Measurements from ENCODE around the gene FTO.
"Not testable (repeated sequence)": the region's sequence is repeated elsewhere in the genome, so short reads cannot be mapped to it uniquely, and the experiment has no call there.

Gene FTO

DNA sequence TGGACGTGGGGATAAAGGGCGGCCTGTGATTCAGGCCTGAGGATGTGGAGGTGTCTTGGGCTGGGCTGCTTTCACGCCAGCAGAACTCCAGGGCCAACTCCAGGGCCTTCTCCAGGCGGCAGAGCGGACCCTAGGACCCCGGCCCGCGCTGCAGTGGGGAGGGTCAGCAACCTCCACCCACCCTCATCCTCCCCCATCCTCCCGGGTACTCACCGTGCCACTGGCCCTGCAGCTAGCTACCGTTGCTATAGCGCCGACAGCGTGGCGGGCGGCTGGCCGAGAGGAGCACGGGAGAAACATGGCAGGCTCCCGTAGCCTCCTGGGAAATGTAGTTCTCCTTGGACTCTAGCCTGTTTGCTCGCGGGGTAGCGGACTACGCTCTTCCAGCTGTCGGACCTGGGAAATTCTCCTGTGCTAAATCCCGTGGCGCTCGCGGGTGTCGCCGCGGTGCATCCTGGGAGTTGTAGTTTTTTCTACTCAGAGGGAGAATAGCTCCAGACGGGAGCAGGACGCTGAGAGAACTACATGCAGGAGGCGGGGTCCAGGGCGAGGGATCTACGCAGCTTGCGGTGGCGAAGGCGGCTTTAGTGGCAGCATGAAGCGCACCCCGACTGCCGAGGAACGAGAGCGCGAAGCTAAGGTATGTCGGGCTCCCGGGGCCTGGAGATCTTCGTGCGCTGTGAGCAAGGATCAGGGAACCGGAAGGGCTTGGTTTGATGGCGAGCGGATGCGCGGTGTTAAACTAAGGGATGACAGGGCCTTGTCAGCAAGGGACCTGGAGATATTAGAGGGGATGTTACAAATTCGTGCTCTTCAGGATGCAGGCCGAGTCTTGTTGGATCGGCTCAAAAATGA, at the start of gene FTO, which contains the start of gene RPGRIP1L:
TSS of gene FTO (plus strand) at position 567 of the 855 bp plus-strand sequence.
TSS of gene RPGRIP1L (minus strand) at position 270 of the 855 bp plus-strand sequence. CDS start 3,136 bp downstream, outside the sequence.
- Mint-ChIP-seq H3K27me3 (no peaks in the 10 kb centered on the region), H3K4me1 (peaks cover 35% of the 10 kb centered on the region), H3K27ac (peak within 1 kb of the TSS; percentile 96 to 98), H3K9me3 (no peaks in the 10 kb centered on the region), H3K4me3 (peak within 1 kb of the TSS; percentile 99 to 100)
- DNase-seq (peak; percentile 95 to 98), ATAC-seq (peak; percentile 98)

DNA sequence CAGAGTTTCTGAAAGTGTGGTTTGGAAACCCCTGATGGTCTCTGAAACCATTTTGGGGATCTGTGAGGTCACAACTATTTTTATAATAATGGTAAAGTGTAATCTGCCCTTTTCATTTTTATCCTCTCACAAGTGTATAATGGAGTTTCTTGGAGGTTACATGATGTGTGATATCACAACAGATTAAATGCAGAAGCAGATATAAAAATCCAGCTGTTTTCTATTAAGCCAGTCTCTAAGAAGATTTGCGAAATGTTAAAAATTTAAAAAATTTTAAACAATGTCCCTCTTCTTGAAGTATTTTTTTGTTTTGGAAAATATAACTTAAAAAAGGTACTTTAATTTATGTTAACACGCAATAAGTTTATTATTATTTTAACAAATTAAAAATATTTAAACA, 49.0 kb upstream of the FTO start:
- no peaks in the 10 kb centered on the region for H3K9me3 Mint-ChIP-seq
- no peak for ATAC-seq
- DNase-seq: no peak
- no peak overlapping the region for H3K4me3 Mint-ChIP-seq
- no peaks in the 10 kb centered on the region for H3K4me1 Mint-ChIP-seq
- H3K27me3 Mint-ChIP-seq: no peaks in the 10 kb centered on the region
- H3K27ac Mint-ChIP-seq: no peak overlapping the region

DNA sequence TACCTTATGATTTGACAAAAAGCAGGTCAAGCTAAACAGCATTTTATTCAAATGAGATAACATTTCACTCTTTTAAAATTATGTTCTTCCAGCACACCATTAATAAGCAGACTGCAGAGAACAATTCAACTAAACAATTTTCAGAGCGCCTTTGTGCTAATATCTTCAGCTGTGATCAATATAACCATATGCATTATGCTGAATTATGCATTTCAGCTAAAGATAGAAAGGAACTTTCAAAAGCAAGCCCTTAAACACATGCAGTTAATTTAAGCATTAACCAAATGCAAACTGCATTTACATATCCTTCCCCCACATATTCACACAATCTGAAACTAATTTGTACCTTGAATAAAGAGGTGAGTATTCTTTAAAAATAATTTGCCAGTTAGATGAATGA, 41.9 kb upstream of the FTO start:
- Mint-ChIP-seq H3K9me3 (no peaks in the 10 kb centered on the region), H3K4me3 (no peak overlapping the region), H3K4me1 (no peaks in the 10 kb centered on the region), H3K27me3 (no peaks in the 10 kb centered on the region), H3K27ac (no peak overlapping the region)
- DNase-seq: no peak
- ATAC-seq: no peak

DNA sequence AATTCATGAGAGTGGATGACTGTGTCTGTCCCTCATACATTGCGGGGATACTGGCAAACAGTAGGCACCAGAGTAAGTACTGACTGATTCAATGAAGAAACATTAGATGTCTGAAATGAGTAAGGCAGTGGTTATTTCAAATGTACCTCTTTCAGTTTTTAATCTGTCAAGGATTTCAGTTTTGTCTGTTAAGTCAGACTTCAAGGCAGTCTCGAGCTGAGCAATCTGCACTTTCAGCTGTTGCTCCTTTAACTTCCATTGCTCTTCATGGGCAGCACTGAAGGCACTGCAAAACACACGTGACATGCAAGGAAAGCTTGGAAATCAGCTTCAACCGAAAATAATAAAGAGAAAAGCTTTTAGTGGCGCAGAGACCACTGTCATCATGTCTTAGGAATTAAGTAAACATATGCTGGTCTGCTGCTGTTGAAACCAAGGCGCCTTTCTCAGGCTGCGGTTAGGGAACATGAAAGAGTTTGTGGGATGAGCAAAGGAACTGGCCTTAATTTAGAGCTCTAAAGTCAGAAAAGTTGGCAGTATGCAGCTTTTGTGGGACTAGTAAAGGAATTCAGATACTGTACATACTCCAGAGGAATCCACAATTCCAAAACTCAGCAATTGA, 39.1 kb upstream of the FTO start:
- H3K27me3 Mint-ChIP-seq: no peaks in the 10 kb centered on the region
- H3K4me1 Mint-ChIP-seq: no peaks in the 10 kb centered on the region
- peak in 1 of 2 donors; percentile 9 for DNase-seq
- H3K9me3 Mint-ChIP-seq: no peaks in the 10 kb centered on the region
- no peak overlapping the region for H3K27ac Mint-ChIP-seq
- peak; percentile 89 for ATAC-seq
- H3K4me3 Mint-ChIP-seq: no peak overlapping the region

DNA sequence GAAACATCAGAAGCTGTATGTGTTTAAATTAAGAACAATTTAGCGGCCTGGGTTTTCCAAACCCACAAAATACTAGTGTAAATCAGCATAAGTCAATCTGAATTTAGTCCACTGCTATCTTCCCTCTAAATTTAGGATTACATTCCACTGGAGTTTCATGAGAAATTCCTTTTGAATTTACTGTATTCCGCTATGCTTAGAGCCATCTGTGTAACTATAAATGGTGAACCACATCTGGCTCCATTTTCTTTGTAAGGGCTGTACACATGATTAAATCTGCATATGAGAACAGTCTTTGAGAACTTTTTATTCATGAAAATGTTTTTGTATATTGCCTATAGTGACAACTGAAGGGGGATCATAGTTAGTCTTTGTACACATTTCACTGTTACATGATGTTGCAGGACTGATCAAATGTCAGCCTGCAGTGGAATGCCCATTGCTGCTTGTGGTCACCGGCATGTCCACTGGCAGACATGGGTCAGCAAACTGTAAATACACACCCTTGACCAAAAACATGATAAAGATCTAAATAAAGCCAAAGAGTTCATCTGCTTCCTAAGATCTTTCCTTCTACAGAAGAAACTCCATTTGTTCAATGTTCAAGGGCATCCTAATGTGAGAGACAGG, 37.1 kb upstream of the FTO start:
- ATAC-seq (no peak), DNase-seq (no peak)
- Mint-ChIP-seq H3K9me3 (no peaks in the 10 kb centered on the region), H3K4me1 (no peaks in the 10 kb centered on the region), H3K27ac (no peak overlapping the region), H3K27me3 (no peaks in the 10 kb centered on the region), H3K4me3 (no peak overlapping the region)

DNA sequence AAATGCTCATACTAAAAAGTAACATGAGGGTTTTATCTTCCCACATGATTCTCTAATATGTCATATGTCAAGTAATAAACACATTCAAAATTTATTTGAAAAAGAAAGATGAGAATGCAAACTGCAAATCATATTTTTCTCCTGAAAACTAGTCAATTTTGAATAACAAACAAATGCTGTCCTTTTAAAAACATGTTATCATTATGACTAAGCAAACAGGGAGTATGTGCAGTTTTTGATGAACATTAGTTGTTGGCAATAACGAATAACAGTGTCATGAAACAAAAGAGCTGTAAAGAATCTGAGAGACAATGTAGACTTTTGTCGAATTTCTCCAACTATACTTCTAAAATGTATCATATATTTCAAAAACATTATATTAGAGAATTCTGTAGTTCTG, 35.1 kb upstream of the FTO start:
- no peaks in the 10 kb centered on the region for H3K27me3 Mint-ChIP-seq
- no peaks in the 10 kb centered on the region for H3K9me3 Mint-ChIP-seq
- no peak for ATAC-seq
- no peaks in the 10 kb centered on the region for H3K4me1 Mint-ChIP-seq
- H3K4me3 Mint-ChIP-seq: no peak overlapping the region
- DNase-seq: no peak
- H3K27ac Mint-ChIP-seq: no peak overlapping the region

DNA sequence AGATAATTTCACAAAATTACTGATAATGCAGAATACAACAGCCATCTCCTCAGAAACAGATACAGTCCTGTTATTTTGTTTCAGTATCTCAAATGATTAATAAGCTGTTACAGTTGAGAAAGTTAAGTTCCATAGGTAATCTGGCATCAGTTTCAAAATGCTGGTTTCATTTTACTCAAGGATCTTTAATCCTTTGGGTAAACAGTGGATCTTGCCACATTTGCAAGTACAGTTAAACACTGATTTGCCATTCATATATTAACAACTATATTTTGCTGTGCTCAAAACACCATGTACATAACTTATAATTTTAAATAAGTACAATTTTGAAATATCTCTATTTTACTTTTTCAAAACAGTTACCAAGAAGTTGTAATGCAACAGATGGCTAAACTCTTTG, 31.5 kb upstream of the FTO start:
- no peaks in the 10 kb centered on the region for H3K27me3 Mint-ChIP-seq
- no peaks in the 10 kb centered on the region for H3K9me3 Mint-ChIP-seq
- H3K4me3 Mint-ChIP-seq: no peak overlapping the region
- no peaks in the 10 kb centered on the region for H3K4me1 Mint-ChIP-seq
- DNase-seq: no peak
- ATAC-seq: no peak
- no peak overlapping the region for H3K27ac Mint-ChIP-seq

DNA sequence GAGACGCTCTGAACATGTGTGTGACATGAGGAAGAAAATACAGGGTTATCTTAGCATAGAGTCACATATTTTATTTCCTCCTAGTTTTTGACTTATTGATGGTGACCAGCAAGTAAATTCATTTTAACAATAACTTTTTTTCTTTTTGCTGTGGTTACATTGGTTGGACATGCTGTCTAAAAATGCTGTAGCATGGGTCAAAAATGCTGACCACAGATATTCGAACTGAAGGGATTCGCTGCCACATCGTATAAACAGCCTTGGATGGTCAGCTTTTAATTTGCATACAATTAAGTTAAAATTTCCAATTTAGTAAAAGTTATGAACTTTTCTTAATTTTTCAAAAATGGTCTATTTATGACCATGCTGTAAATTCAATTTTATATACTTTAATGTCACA, 30.8 kb upstream of the FTO start:
- Mint-ChIP-seq H3K9me3 (no peaks in the 10 kb centered on the region), H3K4me3 (no peak overlapping the region), H3K4me1 (no peaks in the 10 kb centered on the region), H3K27me3 (no peaks in the 10 kb centered on the region), H3K27ac (no peak overlapping the region)
- no peak for ATAC-seq
- DNase-seq: no peak

DNA sequence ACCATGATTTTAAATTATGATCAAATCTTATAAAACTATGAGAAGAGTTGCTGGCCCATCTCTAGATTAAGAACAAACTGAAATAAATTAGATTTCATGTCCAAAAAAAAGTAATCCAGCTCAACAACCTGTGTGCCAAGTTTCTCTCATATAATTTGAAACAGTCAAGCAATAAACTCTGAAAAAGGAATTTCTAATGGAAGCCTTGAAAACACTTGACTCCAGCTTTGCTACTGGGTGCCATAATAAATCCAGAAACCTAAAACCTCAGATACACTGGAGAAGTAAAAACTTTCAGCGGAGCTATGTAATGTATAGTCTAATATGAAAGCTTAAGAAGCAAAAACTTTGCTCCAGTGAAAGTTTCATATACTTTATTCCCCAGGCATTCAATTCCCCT, 25.8 kb upstream of the FTO start:
- ATAC-seq: no peak
- Mint-ChIP-seq H3K4me3 (no peak overlapping the region), H3K27ac (no peak overlapping the region), H3K4me1 (no peaks in the 10 kb centered on the region), H3K9me3 (no peaks in the 10 kb centered on the region), H3K27me3 (no peaks in the 10 kb centered on the region)
- no peak for DNase-seq

DNA sequence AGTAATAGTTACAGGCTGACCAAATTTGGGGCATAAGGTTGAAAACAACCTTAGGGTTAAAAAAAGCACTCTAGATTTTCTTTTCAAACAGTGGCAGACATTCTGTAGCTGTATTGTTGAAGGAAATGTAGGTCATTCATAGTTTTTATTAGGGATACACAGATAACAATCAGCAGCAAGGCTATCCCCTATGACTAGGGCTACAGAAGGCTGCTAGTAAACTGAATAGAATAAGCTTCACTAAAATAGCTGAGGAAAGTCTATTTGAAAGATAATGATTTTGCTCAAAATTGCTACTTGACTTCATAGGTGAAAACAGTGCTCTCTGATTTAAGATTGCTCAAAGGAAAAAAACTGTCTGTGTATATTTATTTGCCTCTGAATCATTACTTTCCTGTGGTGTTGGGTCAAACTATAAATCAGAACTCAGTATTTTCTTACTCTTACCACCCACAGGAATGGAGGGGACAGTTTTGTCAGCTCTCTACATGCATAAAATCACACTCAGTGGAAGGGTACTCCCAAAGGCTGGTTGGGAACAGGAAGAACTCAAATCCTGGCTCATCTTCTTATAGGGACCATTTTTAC, 25.1 kb upstream of the FTO start:
- no peak for DNase-seq
- ATAC-seq: peak; percentile 33
- Mint-ChIP-seq H3K27ac (no peak overlapping the region), H3K27me3 (no peaks in the 10 kb centered on the region), H3K4me1 (no peaks in the 10 kb centered on the region), H3K9me3 (no peaks in the 10 kb centered on the region), H3K4me3 (no peak overlapping the region)

DNA sequence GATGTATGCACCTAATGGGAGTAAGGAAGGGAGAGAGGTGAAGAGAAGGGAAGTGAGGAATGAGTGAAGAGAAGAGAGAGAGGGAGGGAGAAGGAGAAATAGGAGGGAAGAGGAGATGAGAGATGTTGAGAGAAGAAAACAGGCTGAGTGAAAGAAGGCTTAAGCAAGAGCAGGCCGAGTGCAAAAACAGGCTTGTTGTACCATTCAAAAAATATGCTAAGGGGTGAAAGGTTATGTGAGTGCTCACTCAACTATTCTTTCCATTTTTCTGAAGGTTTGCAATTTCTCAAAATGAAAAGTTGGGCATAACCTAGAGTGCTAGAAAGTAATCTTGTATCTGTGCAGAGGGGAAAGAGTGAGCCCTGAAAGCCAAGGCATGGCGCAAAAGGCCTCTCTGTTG, 23.2 kb upstream of the FTO start:
- DNase-seq (no peak), ATAC-seq (no peak)
- peak overlapping the region in 1 of 2 donors; percentile 0 for H3K27ac Mint-ChIP-seq
- H3K27me3 Mint-ChIP-seq: no peaks in the 10 kb centered on the region
- no peaks in the 10 kb centered on the region for H3K9me3 Mint-ChIP-seq
- H3K4me3 Mint-ChIP-seq: no peak overlapping the region
- H3K4me1 Mint-ChIP-seq: no peaks in the 10 kb centered on the region

DNA sequence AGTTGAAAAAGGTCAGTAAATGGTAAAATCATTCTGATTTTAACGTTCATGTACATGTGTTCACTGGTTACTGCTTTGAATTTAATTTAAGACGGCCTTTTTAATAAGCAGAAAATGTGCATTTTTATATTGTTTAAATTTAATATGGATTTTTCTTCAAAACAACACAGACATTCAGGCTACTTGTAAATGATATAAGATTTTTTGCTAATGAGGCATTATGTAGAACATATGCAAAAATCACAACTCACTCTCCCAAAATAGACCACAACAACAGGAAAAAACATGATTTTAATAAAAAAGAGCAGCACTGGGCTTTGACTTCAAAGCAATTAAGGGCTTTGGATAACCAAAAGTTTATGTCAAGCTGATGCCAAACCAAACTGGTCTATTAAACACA, 22.6 kb upstream of the FTO start:
- ATAC-seq (no peak), DNase-seq (no peak)
- Mint-ChIP-seq H3K4me1 (no peaks in the 10 kb centered on the region), H3K27ac (no peak overlapping the region), H3K27me3 (no peaks in the 10 kb centered on the region), H3K4me3 (no peak overlapping the region), H3K9me3 (no peaks in the 10 kb centered on the region)

DNA sequence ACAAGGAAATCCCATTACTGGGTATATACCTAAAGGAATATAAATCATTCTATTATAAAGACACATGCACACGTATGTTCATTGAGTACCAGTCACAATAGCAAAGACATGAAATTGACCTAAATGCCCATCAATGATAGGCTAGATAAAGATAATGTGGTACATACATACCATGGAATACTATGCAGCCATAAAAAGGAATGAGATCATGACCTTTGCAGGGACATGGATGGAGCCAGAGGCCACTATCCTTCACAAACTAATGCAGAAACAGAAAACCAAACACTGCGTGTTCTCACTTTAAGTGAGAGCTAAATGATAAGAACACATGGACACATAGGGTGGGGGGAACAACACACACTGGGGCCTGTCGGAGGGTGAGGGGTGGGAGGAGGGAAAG, 18.6 kb upstream of the FTO start:
- ATAC-seq, H3K27me3 Mint-ChIP-seq, DNase-seq, H3K9me3 Mint-ChIP-seq, H3K4me1 Mint-ChIP-seq, H3K4me3 Mint-ChIP-seq, H3K27ac Mint-ChIP-seq: not testable (repeated sequence)

DNA sequence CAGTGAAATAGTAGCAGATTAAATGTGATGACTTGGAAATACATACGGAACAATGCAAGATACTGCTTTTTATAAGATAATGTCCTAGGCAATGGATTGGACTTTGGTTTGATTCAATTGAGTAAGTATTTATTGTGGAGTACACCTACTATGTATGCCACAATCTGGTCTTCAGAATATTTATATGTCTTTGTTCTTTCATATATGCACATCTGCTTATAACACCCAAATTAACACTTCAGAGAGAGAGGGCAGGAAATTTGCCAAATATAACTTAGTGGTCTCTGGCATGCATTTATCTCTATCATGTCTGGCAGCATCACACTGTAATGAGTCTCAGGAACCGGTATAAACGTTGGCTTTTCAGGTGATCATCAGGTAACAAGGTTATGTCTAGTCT, 17.2 kb upstream of the FTO start:
- H3K27ac Mint-ChIP-seq: no peak overlapping the region
- H3K27me3 Mint-ChIP-seq: no peaks in the 10 kb centered on the region
- H3K9me3 Mint-ChIP-seq: no peaks in the 10 kb centered on the region
- no peak overlapping the region for H3K4me3 Mint-ChIP-seq
- ATAC-seq (no peak), DNase-seq (no peak)
- no peaks in the 10 kb centered on the region for H3K4me1 Mint-ChIP-seq

DNA sequence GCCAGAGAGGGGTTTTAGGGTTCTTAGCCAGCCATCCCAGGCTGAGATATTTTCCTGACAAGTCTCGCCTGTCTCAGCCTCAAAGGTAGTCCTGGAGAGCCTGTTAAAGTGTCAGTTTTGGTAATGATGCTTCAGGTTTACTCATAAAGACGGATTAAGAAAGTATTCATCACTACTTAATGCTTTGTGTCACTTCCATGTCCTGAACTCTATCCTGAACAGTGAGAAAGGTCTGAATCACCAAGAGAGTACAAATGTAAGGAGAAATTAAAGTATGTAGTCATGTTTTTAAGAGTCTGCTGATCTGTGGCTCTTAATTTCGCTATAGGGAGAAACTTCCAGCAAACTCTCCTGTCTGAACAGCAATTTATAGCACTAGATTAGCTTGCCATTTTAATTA, 14.3 kb upstream of the FTO start:
- no peak overlapping the region for H3K27ac Mint-ChIP-seq
- no peaks in the 10 kb centered on the region for H3K9me3 Mint-ChIP-seq
- ATAC-seq (no peak), DNase-seq (no peak)
- no peaks in the 10 kb centered on the region for H3K27me3 Mint-ChIP-seq
- H3K4me1 Mint-ChIP-seq: no peaks in the 10 kb centered on the region
- H3K4me3 Mint-ChIP-seq: no peak overlapping the region

DNA sequence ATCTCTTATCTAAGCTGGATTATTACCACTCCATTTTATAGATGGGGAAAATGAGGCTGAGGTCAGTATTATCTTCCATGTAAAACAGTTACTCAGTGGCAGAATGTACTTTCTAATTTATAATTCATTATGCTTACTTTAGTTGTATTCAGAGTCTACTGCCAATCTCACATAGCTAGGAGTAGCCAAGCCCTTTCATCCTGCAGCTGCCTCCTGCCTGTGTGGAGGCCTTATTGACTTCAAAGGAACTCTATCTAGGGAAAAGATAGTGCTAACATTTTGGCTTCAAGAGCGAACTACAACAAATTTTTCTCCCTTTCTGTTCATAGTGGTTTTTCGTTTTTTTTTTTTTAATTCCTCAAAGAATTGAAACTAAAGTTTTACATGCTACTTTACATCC, 13.2 kb upstream of the FTO start:
- Mint-ChIP-seq H3K4me1 (no peaks in the 10 kb centered on the region), H3K4me3 (no peak overlapping the region), H3K27me3 (no peaks in the 10 kb centered on the region), H3K27ac (no peak overlapping the region), H3K9me3 (no peaks in the 10 kb centered on the region)
- no peak for ATAC-seq
- no peak for DNase-seq
